ENCODE measurements around the gene PPP4C. TPM values are rescaled to one million over a fixed set of nuclear protein-coding genes. Genes with fewer than 3 reads are reported as not detected.
"Not testable (repeated sequence)": the region's sequence is repeated elsewhere in the genome, so short reads cannot be mapped to it uniquely, and the experiment has no call there.

The PPP4C gene
- total RNA-seq (2014; rRNA removed; shearing (Covaris generic)), result 72.1 and 81.6 TPM in 2 replicates
- 101 and 145 TPM in 2 replicates for polyA plus RNA-seq (2014; cell fraction: nucleus; rRNA removed)

DNA sequence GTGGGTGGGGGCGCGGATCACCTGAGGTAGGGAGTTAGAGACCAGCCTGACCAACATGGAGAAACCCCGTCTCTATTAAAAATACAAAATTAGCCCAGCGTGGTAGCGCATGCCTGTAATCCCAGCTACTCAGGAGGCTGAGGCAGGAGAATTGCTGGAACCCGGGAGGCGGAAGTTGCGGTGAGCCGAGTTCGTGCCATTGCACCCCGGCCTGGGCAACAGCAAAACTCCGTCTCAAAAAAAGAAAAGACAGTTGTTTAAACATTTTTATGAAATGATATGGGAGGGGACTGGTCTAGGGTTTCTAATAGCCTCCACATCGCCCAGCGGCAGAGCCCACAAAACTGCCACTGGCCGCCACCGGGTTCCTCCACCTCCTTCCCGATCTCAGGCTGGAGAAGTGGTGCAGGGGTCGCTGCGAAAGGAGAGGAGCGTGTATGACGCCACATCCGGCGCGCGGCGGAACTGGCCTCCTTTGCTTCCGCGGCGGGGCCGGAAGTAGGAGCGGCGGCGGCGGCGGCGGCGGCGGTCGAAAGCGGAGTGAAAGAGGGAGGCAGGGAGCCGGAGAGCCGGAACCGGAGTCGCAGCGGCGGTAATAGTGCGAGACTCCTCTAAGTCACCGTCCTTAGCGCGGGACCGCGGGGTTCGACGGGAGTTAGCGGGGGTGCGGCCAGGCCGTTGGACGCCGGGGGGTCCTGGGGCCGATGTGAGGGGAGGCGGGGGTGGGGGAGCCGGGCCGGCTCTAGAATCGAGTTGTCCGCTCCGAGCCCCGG, at the start of gene PPP4C:
PPP4C (plus strand) TSS at position 492 of the 773 bp plus-strand sequence. CDS start 384 bp downstream, outside the sequence.
- DNase-seq (ENCODE audit: extremely low read depth, low read depth), result peak; percentile 83

DNA sequence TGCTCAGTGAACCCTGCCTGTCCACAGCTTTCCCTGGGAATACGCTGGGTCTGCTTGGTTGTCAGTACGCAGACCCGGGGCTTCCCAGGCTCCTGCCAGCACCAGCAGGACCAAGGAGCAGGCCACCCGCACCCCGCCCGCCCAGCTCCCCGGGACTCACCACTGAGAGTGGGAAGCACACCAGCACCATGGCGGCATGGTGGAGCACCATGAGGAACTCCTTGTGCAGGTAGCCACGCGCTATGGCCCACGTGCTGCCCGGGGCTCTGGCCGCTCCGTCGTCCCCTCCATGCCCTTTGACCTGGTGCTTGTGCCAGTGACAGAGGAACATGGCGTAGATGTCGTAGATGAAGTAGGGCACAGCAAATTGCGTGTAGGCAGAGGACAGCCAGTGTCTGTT, 49.3 kb upstream of the PPP4C start:
- no peak for DNase-seq (ENCODE audit: extremely low read depth, low read depth)

DNA sequence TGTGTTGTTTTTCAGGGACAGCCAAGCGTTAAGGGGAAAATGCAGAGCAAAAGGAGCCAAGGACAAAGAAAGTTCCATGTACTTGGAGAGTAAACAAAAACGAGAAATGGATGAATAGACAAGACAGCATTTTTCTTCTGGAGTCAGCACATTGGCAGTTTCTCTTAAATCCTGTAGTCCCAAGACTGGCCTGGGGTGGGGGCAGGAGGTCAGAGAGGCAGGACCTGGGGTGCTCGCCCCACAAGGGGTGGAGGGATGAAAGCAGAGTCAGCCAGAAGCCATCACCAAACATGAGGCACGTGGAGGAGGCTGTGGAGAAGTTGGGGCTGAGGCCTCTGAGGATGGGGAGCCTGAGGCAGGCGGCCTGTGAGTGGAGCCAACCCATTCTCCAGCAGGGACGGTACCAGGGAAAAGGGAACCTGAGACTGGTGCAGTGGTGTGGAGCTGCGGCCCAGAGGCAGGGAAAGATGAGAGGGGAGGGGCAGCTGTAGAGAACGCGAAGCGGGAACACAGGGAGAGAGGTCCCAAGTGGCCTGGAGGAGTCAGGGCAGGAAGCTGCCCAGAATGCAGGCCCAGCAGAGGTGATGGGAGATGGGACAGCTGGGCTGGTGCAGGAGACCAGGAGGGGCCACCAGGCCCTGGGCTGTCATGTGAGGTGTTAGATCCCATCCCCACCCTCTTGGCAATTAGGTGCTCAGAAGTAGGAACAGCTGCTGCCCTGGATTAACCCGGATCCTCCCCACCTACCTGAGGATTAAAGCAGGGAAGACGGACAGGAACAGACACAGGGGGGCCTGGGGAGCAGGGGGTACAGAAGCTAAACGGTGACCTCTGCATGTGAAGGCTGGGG, 48.0 kb upstream of the PPP4C start:
- no peak for DNase-seq (ENCODE audit: extremely low read depth, low read depth)

DNA sequence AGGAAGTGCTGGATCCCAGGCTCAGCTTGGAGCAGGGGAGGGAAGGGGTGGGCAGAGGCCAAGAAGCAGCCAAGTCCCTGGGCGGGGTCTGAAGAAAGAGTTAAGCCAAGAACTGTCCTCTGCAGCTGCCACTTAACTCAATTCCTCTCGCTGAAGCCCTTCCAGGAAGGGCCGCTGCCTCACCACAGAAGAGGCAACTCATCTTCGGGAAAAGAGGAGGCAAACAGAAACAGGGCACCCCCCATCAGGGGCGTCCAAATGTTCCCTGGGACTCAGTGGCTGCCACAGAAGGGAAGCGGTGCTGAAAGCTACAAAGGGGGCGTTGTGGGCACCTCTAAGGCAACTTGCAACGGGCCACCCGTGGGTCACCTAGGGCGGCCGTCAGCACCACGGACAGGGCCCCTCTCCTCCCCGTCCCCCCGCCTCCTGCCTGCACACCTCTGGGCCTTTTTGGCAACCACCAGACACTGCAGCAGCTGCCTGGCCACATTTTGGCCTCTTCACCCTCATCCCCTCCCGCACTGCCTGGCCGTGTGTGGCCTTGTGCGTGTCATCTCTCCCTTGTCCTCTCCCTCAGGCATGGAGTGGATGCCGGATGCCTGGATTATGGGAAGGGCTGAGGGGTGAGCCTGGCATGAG, 47.2 kb upstream of the PPP4C start:
- no peak for DNase-seq (ENCODE audit: extremely low read depth, low read depth)

DNA sequence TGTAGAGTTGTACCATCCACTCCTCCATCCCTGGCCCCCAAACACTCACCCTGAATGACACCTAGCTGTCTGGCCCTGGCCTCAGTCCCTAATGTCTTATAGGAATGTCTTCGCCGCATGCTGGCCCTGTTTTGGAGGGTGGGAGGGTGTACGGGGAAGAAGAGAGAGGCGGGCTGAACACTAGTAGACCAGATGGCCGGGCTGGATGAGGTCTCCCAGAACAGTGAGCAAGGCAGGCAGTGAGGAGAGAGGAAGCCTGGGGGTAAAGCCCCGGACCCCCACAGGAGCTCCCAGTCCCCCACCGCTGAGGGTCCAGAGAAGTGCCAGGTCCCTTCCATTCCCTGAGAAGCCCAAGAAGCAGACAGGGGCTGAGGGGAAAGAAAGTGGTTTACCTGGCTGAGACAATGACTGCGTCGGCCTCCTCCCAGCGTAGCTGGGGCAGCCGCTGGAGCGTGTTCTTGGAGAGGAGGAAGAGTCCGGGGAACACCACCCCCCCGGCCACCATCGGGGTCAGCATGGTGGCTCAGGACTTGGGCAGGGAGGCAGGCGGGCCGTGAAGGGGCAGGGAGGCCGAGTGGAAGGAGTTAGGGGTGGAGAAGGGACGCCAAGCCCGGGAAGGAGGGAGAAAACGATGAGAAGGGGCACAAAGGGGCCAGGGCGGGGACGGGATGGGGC, 45.6 kb upstream of the PPP4C start:
- DNase-seq (ENCODE audit: extremely low read depth, low read depth), result no peak

DNA sequence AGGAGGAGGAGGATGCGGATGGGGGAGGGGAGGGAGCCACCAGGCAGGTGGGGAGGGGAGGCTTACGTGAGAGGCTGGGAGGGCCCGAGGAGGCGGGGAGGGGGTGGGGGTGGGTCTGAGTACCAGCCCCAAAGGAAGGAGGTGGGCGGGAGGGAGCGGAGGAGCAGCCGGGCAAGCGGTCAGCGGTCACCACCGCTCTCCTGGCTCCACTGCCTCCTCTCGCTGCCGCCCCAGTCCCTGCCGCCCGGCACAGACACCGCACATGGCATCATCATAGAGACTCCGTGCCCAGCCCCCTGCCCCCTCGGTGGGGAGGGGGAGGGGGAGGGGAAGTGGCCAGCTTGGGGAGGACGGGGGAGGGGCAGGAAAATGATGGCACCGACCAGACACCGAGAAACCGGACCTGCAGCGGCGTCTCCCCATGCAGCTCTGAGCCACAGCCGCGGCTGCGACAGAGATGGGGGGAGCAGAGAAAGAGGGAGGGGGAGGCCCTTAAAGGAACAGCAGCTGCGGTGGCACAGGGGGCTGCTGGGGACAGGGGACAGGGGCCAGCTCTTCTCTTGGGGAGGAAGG, 44.9 kb upstream of the PPP4C start, which contains the start of gene TLCD3B:
TLCD3B (minus strand) TSS at position 431 of the 573 bp plus-strand sequence. CDS start 744 bp downstream, outside the sequence.
- DNase-seq (ENCODE audit: extremely low read depth, low read depth), result no peak

DNA sequence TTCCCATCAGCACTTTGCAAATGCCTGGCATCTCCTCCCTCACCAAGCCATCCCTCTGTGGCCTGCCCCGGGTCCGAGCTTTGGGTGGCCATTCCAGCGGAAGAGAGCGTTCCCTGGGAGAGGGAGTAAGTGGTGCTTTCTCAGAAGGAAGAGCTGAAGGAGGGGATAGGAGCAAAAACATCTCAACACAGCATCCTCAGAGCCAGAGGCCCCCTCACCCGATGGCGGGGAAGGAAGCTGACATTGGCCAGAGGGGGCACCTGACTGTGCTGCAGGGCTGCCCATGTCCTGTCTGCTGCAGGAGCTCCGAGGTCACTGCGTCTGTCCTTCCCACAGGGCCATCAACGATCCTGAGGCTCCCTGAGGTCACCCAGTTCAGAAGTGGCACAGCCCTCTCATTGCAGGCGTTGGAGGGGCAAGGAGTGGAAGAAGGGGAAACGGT, 44.3 kb upstream of the PPP4C start:
- DNase-seq (ENCODE audit: extremely low read depth, low read depth), result no peak

DNA sequence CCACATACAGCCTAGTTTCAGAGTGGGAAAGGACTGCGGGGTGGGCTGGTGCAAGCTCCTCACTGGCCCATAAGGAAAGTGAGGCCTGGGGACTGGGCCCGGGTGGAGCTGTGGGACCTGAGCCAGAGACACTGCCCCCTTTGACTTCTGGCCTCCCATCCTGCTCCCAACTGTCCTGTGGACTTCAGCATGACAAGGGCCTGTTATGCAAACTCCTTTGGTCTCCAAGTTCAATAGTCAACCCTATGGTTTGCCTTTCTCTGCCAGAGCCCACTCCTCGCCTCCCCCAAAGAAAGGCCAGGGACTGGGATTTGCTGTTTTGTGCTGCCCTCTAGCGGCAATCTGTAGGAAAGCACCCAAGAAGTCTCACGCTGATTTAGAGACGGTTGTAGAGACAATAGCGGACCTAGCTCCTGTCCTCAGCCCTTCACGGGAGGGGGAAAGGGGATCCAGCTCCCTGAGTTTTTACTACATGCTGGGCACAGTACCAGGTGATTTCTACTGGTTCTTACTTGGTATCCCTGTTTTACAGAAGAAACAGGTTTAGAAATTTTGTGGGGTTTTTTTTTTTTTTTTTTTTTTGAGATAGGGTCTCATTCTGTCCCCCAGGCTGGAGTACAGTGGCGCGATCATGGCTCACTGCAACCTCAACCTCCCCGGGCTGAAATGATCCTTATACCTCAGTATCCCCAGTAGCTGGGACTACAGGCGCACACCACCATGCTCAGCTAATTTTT, 43.5 kb upstream of the PPP4C start:
- peak; percentile 65 for DNase-seq (ENCODE audit: extremely low read depth, low read depth)

DNA sequence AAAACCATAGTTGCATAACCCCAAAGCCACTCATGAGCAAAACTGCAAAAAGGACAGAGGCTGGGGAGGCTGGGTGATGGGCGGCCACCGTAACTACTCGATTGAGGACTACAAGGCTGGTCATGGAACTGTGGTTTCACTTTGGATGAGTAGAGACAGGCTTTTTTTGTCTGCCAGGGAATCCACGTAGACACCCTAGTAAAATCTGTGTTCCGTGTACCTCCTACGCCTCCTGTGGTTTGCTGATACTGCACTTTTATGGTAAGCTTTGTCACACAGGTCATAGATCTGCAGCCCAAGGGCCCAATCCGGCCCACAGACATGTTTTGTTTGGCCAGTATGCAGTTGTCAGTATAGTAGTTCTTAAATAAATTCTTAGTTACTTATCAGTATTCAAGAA, 42.5 kb upstream of the PPP4C start:
- no peak for DNase-seq (ENCODE audit: extremely low read depth, low read depth)

DNA sequence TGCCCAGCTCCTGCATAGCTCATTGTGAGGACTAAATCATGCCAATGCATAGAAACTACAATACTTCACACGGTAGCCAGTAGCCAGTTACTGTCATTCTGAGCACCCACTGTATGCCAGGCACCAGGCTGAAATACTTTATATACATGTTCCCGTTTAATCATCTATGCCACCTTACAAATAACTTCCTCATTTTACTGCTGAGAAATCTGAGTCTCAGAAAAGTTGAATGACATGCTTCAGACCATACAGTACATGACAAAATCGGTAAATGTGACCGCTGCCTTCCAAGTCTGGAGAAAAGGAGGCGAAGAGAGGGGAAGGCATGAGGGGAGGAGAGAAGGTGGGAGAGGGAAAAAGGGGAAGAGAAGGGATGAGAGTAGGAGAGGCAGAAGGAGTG, 35.6 kb upstream of the PPP4C start:
- no peak for DNase-seq (ENCODE audit: extremely low read depth, low read depth)

DNA sequence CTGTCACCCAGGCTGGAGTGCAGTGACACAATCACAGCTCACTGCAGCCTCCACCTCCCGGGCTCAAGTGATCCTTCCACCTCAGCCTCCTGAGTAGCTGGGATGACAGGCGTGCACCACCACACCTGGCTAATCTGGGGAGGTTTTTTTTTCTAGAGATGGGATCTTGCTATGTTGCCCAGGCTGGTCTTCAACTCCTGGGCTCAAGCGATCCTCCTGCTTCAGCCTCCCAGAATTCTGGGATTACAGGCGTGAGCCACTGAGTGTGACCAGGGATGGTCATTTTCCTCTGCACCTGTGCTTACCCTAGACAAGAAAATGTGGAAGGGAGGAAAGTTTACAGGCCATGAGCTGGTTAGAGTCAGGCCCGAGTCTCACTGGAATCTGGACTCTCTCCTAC, 35.1 kb upstream of the PPP4C start:
- DNase-seq (ENCODE audit: extremely low read depth, low read depth), result not testable (repeated sequence)

DNA sequence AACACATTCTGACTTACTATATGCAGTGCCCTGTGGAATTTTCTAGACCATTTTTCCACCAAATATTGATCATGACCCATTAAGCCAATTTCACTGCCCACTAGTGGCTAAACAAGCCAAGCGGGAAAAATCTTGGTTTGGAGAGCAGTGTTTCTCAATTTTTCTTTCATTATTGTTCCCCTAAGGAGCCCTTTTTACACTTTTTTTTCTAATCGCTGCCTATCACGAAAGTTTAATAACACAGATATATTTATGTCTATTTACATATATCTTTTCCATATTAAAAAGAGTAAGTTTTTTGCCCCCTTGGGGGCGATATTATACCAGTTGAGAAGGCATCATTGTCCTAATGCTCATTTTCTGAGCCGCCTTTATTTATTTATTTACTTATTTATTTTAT, 34.0 kb upstream of the PPP4C start:
- no peak for DNase-seq (ENCODE audit: extremely low read depth, low read depth)

DNA sequence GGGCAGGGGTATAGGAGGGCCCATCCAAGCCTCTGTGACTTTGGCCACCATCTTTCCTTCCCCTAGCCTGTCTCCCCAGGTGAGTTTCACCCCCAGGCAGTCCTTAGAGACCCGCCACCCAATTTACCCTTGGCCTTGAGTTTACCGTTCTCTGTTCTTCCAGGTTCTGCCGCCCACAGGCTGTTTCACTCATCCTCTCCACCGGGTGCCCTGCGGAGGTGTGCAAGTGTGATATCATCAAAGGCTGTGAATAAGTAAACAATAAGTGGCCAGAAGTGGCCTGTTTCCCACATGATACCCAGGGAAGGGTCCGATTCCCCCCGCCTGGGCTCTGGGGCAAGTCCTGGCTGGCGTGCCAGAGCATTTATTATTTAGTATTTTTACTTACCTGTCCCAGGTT, 29.6 kb upstream of the PPP4C start:
- no peak for DNase-seq (ENCODE audit: extremely low read depth, low read depth)

DNA sequence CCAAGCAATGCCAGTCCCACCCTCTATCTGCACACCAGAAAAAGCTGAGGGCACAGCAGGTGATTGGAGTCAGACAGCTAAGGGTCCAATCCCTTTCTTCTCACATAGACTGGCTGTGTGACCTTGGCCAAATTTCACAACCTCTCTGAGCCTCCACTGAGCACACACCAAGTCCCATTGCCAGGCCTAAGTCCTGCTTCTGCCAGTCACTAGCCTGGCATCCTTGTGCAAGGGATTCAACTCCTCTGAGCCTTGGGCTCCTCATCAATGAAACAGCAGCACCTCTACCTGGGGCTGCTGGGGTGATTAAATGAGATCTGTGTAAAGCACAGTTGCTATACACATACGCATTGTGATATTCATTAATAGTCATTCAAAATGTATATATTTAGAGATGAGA, 29.2 kb upstream of the PPP4C start:
- no peak for DNase-seq (ENCODE audit: extremely low read depth, low read depth)

DNA sequence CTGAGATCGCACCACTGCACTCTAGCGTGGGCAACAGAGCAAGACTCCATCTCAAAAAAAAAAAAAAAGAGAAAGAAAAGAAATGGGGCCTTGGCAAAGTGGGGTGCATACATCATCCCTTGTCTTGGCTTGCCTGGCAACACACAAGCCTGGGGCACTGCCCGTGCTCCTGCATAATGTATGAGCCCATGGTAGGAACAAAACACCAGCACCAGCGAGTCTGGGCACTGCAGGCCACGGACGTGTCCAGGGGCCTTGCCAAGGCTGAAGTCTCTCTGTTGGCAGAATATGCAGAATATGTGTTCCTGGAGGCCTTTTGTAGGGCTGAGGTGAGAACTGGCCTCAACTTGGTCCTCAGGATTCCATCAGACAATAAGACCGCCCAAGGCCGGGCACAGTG, 25.9 kb upstream of the PPP4C start:
- no peak for DNase-seq (ENCODE audit: extremely low read depth, low read depth)

DNA sequence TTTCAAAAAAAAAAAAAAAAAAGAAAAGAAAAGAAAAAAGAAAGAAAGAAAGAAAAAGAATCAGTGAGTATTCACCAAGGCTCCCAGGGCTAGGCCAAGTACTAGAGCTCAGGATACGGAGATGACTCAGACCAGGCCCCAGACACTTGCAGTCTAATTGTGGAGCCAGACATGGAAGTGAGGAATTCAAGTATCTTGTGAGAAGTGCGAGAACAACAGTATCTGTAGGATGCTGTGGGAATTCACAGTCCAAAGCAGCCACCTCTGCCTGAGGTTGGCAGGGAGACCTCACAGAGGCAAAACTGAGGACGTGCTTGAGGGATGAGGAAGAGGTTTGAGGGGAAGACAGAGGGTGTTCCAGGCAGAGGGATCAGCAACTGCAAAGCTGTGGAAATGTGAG, 24.3 kb upstream of the PPP4C start:
- no peak for DNase-seq (ENCODE audit: extremely low read depth, low read depth)

DNA sequence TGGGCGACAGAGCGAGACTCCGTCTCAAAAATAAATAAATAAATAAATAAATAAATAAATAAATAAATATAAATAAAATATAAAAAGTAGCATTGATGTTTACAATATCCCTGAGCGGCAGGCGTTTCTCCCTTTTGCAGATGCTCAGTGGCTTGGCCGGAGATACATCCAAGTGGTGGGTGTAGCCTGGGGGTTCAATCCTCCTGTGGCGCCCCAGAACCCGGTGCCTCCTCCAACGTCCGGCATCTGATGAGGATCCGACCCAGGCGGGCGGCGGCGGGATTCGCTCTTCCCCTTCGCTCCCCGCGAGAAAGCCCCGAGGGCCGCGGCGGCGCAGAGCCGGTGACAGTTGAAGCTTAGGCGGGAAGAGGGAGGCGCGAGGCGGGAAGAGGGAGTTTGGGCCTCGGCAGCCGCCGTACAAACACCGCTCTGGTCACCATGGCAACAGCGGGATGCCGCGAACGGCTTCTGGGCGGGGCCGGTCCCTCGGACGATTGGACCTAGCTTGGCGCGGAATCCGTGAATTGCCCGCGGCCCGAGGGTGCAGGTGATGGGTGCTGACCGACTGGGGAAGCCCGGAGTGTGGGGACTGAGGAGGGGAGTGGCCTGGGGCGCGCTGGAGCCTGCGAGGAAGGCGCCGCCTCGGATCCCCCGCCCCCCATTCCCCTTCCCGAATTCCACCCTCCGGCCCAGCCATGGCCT, 23.0 kb upstream of the PPP4C start:
- peak; percentile 84 for DNase-seq (ENCODE audit: extremely low read depth, low read depth)

DNA sequence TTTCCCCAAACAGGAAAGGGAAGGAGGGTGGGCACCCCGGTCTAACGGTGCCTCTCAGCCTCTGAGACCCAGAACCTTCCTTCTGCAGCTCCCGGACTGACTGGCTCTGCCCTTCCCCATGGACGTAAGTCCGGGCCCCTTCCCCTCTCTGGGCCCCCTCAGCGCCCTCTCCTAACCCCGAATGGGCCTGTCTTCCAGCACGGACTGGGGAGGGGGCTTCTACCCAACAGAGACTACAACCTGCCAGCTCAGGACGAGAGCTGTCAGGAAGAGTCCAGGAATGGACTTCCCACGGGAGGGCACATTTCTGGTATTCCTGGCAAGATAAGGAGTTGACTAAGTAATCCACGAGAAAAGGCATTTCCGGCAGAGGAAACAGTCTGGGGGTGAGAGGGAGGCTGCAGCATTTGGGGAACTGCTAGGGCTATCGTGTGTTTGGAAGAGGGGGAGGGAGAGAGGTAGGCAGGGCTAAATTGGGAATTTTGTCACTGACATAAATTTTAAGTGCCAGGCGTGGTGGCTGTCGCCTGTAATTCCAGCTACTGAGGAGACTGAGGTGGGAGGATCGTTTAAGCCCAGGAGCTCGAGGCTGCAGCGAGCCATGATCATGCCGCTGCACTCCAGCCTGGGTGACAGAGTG, 22.3 kb upstream of the PPP4C start:
- DNase-seq (ENCODE audit: extremely low read depth, low read depth), result no peak

Data from NCI-H460 (cell line).